ENCODE measurements around the gene CYTH1. TPM values are rescaled to one million over a fixed set of nuclear protein-coding genes. Genes with fewer than 3 reads are reported as not detected.

CYTH1 gene
- total RNA-seq, 2 experiments from 2014 or later: 521 to 525 TPM

DNA sequence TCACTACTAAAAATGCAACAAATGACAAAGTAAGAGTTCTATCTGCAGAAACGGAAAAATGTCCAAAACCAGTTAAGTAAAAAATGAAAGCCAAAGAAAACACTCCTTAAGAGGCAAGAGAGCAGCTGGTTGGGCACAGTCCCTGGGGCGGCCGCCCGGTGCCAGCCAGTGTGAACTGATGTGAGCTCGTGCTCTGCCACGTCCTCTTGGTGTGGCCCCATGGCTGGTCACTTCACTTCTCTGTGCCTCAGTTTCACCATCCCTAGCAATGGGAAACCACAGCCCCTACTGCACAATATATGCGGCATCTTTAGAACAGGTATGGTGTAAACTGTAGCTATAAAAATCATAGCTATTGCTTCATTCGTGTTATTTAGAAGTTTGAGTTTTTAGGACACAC lies 37.3 kb upstream of the CYTH1 start:
- H3K27me3 Mint-ChIP-seq: no peaks in the 10 kb centered on the region
- intact Hi-C loops (cut with DNase I, micrococcal nuclease): loop anchor here (1.0 to 5.0 kb wide), 4 partner anchors 11 to 72 kb away; partner anchors contain the start of genes CYTH1 (in 1 of the 2) and USP36 (in 1 of the 2)

DNA sequence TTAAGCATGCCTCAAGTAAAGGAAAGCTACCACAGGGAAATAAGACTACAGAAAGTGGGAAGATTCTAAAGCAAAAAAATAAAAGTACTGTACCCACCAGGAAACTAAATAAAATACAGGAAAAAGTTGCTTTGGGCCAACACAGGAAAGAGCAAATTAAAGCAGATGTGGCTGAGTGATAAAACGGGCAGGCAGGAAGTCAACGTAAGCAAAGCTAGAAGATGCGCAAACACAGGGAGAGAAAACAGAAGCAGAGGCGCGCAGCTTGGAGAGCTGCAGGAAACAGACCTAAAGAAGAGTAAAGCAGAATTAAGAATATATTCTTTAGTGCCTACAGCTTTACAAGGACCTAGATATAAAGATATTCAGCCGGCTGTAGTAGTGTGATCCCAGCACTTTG lies 36.9 kb upstream of the CYTH1 start:
- intact Hi-C loops (cut with DNase I, micrococcal nuclease): loop anchor here (1.0 to 5.0 kb wide), 4 partner anchors 11 to 72 kb away; partner anchors contain the start of genes CYTH1 (in 1 of the 2) and USP36 (in 1 of the 2)
- peaks cover 59% of the 10 kb centered on the region for H3K4me1 ChIP-seq (ENCODE audit: insufficient read depth, low read length)
- no peaks in the 10 kb centered on the region for H3K27me3 Mint-ChIP-seq
- ChIA-PET POLR2A (interaction anchor here (0.8 to 5.1 kb wide), 30 partner anchors 9 to 861 kb away, joined by 3 to 58 read pairs (median 5); partner anchors contain the start of genes TNRC6C and USP36), CTCF (interaction anchor here (0.8 to 3.7 kb wide), 6 partner anchors 12 to 50 kb away, joined by 3 to 11 read pairs (median 4); no protein-coding TSS in a partner anchor)
- peaks cover 85% of the 10 kb centered on the region for H3K36me3 ChIP-seq (ENCODE audit: insufficient read depth, low read length)
- peaks cover 66% of the 10 kb centered on the region for H3K4me1 Mint-ChIP-seq (ENCODE audit: low read depth)
- no peaks in the 10 kb centered on the region for H3K27me3 ChIP-seq (ENCODE audit: control insufficient read depth in 1 of 2, insufficient read depth in 2 of 2, low read length in 2 of 2)
- peak overlapping the region; percentile 3 for H3K4me3 ChIP-seq (ENCODE audit: low read length)
- H3K9me3 Mint-ChIP-seq: no peaks in the 10 kb centered on the region
- H3K9me3 ChIP-seq (ENCODE audit: control insufficient read depth in 1 of 2, insufficient read depth in 1 of 2, low read length in 2 of 2): no peaks in the 10 kb centered on the region
- H3K27ac ChIP-seq (ENCODE audit: low read depth in 1 of 2, low read length in 2 of 2): peak overlapping the region; percentile 76 to 79
- peak overlapping the region; percentile 71 for H3K4me3 Mint-ChIP-seq
- ATAC-seq (ENCODE audit: poor library complexity) (peak; percentile 59), DNase-seq (peak in 13 of 14 experiments; percentile 40 to 88 (median 62))
- H3K36me3 Mint-ChIP-seq (ENCODE audit: low read depth): peaks cover 93% of the 10 kb centered on the region
- TF ChIP-seq, protein P1, sequence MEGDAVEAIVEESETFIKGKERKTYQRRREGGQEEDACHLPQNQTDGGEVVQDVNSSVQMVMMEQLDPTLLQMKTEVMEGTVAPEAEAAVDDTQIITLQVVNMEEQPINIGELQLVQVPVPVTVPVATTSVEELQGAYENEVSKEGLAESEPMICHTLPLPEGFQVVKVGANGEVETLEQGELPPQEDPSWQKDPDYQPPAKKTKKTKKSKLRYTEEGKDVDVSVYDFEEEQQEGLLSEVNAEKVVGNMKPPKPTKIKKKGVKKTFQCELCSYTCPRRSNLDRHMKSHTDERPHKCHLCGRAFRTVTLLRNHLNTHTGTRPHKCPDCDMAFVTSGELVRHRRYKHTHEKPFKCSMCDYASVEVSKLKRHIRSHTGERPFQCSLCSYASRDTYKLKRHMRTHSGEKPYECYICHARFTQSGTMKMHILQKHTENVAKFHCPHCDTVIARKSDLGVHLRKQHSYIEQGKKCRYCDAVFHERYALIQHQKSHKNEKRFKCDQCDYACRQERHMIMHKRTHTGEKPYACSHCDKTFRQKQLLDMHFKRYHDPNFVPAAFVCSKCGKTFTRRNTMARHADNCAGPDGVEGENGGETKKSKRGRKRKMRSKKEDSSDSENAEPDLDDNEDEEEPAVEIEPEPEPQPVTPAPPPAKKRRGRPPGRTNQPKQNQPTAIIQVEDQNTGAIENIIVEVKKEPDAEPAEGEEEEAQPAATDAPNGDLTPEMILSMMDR (IDR thresholded peaks at IDR 0.05): no peak
- H3K27ac Mint-ChIP-seq: peak overlapping the region; percentile 91

More for the DNA sequence above, 37.3 kb upstream of the CYTH1 start:
- TF ChIP-seq, protein P1 (IDR thresholded peaks at IDR 0.05): no peak
- H3K36me3 Mint-ChIP-seq (ENCODE audit: low read depth): peaks cover 93% of the 10 kb centered on the region
- Histone ChIP-seq H3K4me1 (ENCODE audit: insufficient read depth, low read length) (peaks cover 61% of the 10 kb centered on the region), H3K27ac (ENCODE audit: low read depth in 1 of 2, low read length in 2 of 2) (peak overlapping the region; percentile 76 to 79), H3K9me3 (ENCODE audit: control insufficient read depth in 1 of 2, insufficient read depth in 1 of 2, low read length in 2 of 2) (no peaks in the 10 kb centered on the region), H3K4me3 (ENCODE audit: low read length) (peak overlapping the region; percentile 3), H3K27me3 (ENCODE audit: control insufficient read depth in 1 of 2, insufficient read depth in 2 of 2, low read length in 2 of 2) (no peaks in the 10 kb centered on the region), H3K36me3 (ENCODE audit: insufficient read depth, low read length) (peaks cover 85% of the 10 kb centered on the region)
- ATAC-seq (ENCODE audit: poor library complexity) (no peak), DNase-seq (peak in 1 of 14 experiments; percentile 35)
- peak overlapping the region; percentile 91 for H3K27ac Mint-ChIP-seq
- H3K9me3 Mint-ChIP-seq: no peaks in the 10 kb centered on the region
- peaks cover 67% of the 10 kb centered on the region for H3K4me1 Mint-ChIP-seq (ENCODE audit: low read depth)
- peak overlapping the region; percentile 71 for H3K4me3 Mint-ChIP-seq
- POLR2A ChIA-PET: interaction anchor here (0.8 to 5.1 kb wide), 30 partner anchors 9 to 861 kb away, joined by 3 to 58 read pairs (median 5); partner anchors contain the start of genes TNRC6C and USP36
- CTCF ChIA-PET: interaction anchor here (0.8 to 3.7 kb wide), 7 partner anchors 13 to 50 kb away, joined by 3 to 11 read pairs (median 3); no protein-coding TSS in a partner anchor

DNA sequence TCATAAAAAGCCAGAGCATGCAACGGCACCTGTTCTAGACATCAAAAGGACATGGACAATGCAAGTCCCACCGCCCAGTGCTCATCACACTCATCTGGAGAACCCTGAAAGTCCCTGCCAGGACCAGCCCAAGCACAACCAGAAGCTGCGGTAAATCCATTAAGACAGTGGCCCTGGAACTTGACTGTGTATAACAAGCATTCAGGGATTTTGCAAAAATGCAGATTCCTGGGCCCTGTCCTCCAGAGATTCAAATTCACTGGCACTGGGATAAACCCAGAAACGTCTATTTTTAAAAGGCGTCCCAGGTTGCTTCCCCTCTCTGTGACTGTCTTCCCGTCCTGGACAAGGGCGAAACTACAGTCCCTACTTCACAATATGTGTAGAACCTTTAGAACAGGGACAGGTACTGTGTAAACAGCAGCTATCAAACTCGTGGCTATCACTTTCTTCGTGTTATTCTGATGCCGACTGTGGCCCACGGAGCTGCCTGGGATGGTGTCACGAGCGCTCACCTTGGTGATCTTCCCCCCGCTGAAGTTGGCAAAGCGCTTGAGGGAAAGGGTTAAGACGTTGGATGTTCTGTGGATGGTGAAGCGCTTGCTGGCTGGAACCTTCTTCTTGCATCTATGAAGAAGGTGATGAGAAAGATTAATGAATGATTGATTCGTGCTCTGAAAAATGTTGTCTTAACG lies 36.2 kb upstream of the CYTH1 start:
- ChIA-PET CTCF (interaction anchor here (1.1 to 3.7 kb wide), 3 partner anchors 13 to 41 kb away, joined by 3 to 11 read pairs (median 10); no protein-coding TSS in a partner anchor), POLR2A (interaction anchor here (0.8 to 5.1 kb wide), 23 partner anchors 10 to 860 kb away, joined by 3 to 58 read pairs (median 7); partner anchors contain the start of genes TNRC6C and USP36)
- Mint-ChIP-seq H3K4me3 (peak overlapping the region; percentile 71), H3K36me3 (ENCODE audit: low read depth) (peaks cover 93% of the 10 kb centered on the region), H3K27me3 (no peaks in the 10 kb centered on the region), H3K4me1 (ENCODE audit: low read depth) (peaks cover 61% of the 10 kb centered on the region), H3K27ac (peak overlapping the region; percentile 91), H3K9me3 (no peaks in the 10 kb centered on the region)
- peaks cover 60% of the 10 kb centered on the region for H3K4me1 ChIP-seq (ENCODE audit: insufficient read depth, low read length)
- intact Hi-C loops (cut with DNase I, micrococcal nuclease): loop anchor here (5.0 kb wide), 2 partner anchors 36 to 71 kb away; partner anchors contain the start of gene CYTH1 (in 1 of the 2)
- H3K27ac ChIP-seq (ENCODE audit: low read depth in 1 of 2, low read length in 2 of 2): peak overlapping the region; percentile 76 to 79
- peaks cover 85% of the 10 kb centered on the region for H3K36me3 ChIP-seq (ENCODE audit: insufficient read depth, low read length)
- peak in 1 of 14 experiments; percentile 13 for DNase-seq
- no peaks in the 10 kb centered on the region for H3K27me3 ChIP-seq (ENCODE audit: control insufficient read depth in 1 of 2, insufficient read depth in 2 of 2, low read length in 2 of 2)
- no peak overlapping the region for H3K4me3 ChIP-seq (ENCODE audit: low read length)
- TF ChIP-seq, protein P1 (IDR thresholded peaks at IDR 0.05): no peak
- no peak for ATAC-seq (ENCODE audit: poor library complexity)
- H3K9me3 ChIP-seq (ENCODE audit: control insufficient read depth in 1 of 2, insufficient read depth in 1 of 2, low read length in 2 of 2): no peaks in the 10 kb centered on the region

All from CD4-positive, alpha-beta T cell (primary cell).